SU-DHL-6 (cell line): Measurements from ENCODE around the gene DHX35.

Source experiments
- H2AFZ ChIP-seq: fragments of 200-600 bp; sonication (generic); 2 replicates; pipeline ENCODE4 v1.6.1; 2014; ENCODE audit warnings: low read depth, mild to moderate bottlenecking, moderate library complexity, mixed read lengths, antibody characterized with exemption, low read length; ENCODE audit not compliant: severe bottlenecking
- H3F3A ChIP-seq: fragments of 200-600 bp; shearing (Covaris generic); 2 replicates; pipeline ENCODE4 v1.6.0; 2016; ENCODE audit warnings: antibody characterized with exemption, mild to moderate bottlenecking; ENCODE audit not compliant: insufficient read depth
- H3K27ac ChIP-seq: fragments of 200-600 bp; sonication (generic); 2 replicates; pipeline ENCODE4 v1.5.1; 2016; ENCODE audit warnings: low read depth, mild to moderate bottlenecking, low read length, moderate library complexity, mixed read lengths
- H3K27me3 ChIP-seq: fragments of 200-600 bp; sonication (generic), shearing (Covaris generic); 2 replicates; pipeline ENCODE4 v1.6.0; 2014; ENCODE audit warnings: mild to moderate bottlenecking, low read length
- H3K36me3 ChIP-seq: fragments of 200-600 bp; sonication (generic); 2 replicates; pipeline ENCODE4 v1.6.1; 2014; ENCODE audit warnings: mild to moderate bottlenecking, low read length, mixed read lengths
- H3K4me2 ChIP-seq: fragments of 300-600, 200-600 bp; shearing (Covaris generic), sonication (generic); 2 replicates; pipeline ENCODE4 v1.6.0; 2014; ENCODE audit warnings: low read length, low read depth, mild to moderate bottlenecking; ENCODE audit not compliant: poor library complexity, severe bottlenecking
- H3K4me3 ChIP-seq: fragments of 200-600 bp; sonication (generic); 2 replicates; pipeline ENCODE4 v1.5.1; 2014; ENCODE audit warnings: antibody characterized with exemption, low read length, mild to moderate bottlenecking, mixed read lengths; ENCODE audit not compliant: insufficient read depth, poor library complexity, severe bottlenecking
- H3K79me2 ChIP-seq: fragments of 200-600 bp; sonication (generic); 2 replicates; pipeline ENCODE4 v1.6.1; 2014; ENCODE audit warnings: mild to moderate bottlenecking, low read length, moderate library complexity; ENCODE audit not compliant: insufficient read depth
- H3K9ac ChIP-seq: fragments of 200-600 bp; sonication (generic); 2 replicates; pipeline ENCODE4 v1.7.0; 2014; ENCODE audit warnings: mild to moderate bottlenecking, low read length
- H3K9me2 ChIP-seq: fragments of 200-600 bp; sonication (generic); replicated peaks from 2 replicates; pipeline ENCODE4 v1.6.1; 2014; ENCODE audit warnings: low read length; ENCODE audit not compliant: insufficient read depth
- H3K9me3 ChIP-seq: fragments of 200-600 bp; sonication (generic); 2 replicates; pipeline ENCODE4 v1.6.1; 2014; ENCODE audit warnings: low read length, mixed read lengths; ENCODE audit not compliant: insufficient read depth
- H4K20me1 ChIP-seq: fragments of 200-600 bp; sonication (generic); 2 replicates; pipeline ENCODE4 v1.6.1; 2014; ENCODE audit warnings: low read depth, mild to moderate bottlenecking, antibody characterized with exemption, low read length, moderate library complexity, mixed read lengths
- EZH2phosphoT487 ChIP-seq: fragments of 200-600 bp; sonication (generic), shearing (Covaris generic); conservative IDR thresholded peaks from 2 replicates; pipeline ENCODE4 v1.6.1; 2018; ENCODE audit warnings: mild to moderate bottlenecking, antibody characterized with exemption, low read length, moderate library complexity, mixed read lengths
- TF ChIP-seq, protein P1 (sequence below): fragments of 200-600 bp; sonication (generic); IDR thresholded peaks from one replicate; pipeline ENCODE4 v1.5.1; 2017; ENCODE audit warnings: antibody characterized with exemption, mild to moderate bottlenecking, low read length, moderate library complexity; ENCODE audit not compliant: insufficient read depth, poor library complexity, severe bottlenecking

The DHX35 gene

GRCh38 chr20:38932457-38933120 lies 29.6 kb upstream of the DHX35 start:
- Histone ChIP-seq H3K27me3 (no peaks in the 10 kb centered on the region), H3K4me2 (peak overlapping the region; percentile 40), H4K20me1 (no peaks in the 10 kb centered on the region; the same call in 1 of the 2 replicates), H3K4me3 (no peak overlapping the region), H3K9ac (0 out of 2 replicates have a peak overlapping the region, but pooled peaks have one; percentile 12), H3K27ac (peak overlapping the region; percentile 10; the same call in 1 of the 2 replicates), H3K9me3 (no peaks in the 10 kb centered on the region), H3K36me3 (peaks cover 7% of the 10 kb centered on the region; the same call in 1 of the 2 replicates), H2AFZ (no peak overlapping the region), H3K9me2 (no peaks in the 10 kb centered on the region), H3F3A (no peaks in the 10 kb centered on the region; the same call in 1 of the 2 replicates), H3K79me2 (peaks cover 100% of the 10 kb centered on the region)
- TF ChIP-seq, protein P1, sequence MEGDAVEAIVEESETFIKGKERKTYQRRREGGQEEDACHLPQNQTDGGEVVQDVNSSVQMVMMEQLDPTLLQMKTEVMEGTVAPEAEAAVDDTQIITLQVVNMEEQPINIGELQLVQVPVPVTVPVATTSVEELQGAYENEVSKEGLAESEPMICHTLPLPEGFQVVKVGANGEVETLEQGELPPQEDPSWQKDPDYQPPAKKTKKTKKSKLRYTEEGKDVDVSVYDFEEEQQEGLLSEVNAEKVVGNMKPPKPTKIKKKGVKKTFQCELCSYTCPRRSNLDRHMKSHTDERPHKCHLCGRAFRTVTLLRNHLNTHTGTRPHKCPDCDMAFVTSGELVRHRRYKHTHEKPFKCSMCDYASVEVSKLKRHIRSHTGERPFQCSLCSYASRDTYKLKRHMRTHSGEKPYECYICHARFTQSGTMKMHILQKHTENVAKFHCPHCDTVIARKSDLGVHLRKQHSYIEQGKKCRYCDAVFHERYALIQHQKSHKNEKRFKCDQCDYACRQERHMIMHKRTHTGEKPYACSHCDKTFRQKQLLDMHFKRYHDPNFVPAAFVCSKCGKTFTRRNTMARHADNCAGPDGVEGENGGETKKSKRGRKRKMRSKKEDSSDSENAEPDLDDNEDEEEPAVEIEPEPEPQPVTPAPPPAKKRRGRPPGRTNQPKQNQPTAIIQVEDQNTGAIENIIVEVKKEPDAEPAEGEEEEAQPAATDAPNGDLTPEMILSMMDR: no peak

- Histone ChIP-seq H3K9ac (no peak overlapping the region), H3K79me2 (peaks cover 100% of the 10 kb centered on the region), H3F3A (no peaks in the 10 kb centered on the region; the same call in 1 of the 2 replicates), H3K4me2 (no peak overlapping the region), H3K27me3 (no peaks in the 10 kb centered on the region), H3K36me3 (peaks cover 10% of the 10 kb centered on the region; the same call in 1 of the 2 replicates), H3K4me3 (no peak overlapping the region), H2AFZ (no peak overlapping the region), H3K9me3 (no peaks in the 10 kb centered on the region), H3K9me2 (no peaks in the 10 kb centered on the region), H3K27ac (no peak overlapping the region), H4K20me1 (peaks cover 9% of the 10 kb centered on the region; the same call in 1 of the 2 replicates)
- TF ChIP-seq, protein P1: no peak
- no peak for TF ChIP-seq EZH2phosphoT487
Observed at GRCh38 chr20:38934530-38934929, 27.6 kb upstream of the DHX35 start.

DNA sequence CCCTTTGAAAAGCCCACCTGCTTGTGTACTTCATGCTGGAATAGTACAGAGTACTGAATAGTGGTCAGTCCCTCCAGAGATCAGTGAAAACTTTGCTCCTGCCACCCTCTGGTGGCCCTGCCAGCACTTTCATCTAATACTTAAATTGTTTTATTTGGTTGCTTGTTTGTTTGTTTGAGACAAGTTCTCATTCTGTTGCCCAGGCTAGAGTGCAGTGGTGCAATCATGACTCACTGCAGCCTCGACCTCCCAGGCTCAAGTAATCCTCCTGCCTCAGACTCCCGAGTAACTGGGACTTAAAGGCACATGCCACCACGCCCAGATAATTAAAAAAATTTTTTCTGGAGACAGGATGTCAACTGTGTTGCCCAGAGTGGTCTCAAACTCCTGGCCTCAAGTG lies 26.9 kb upstream of the DHX35 start:
- no peaks in the 10 kb centered on the region for H3K27me3 ChIP-seq
- no peak overlapping the region for H2AFZ ChIP-seq
- H3K36me3 ChIP-seq: peaks cover 10% of the 10 kb centered on the region; the same call in 1 of the 2 replicates
- H3K9me2 ChIP-seq: no peaks in the 10 kb centered on the region
- peaks cover 100% of the 10 kb centered on the region for H3K79me2 ChIP-seq
- peaks cover 9% of the 10 kb centered on the region; the same call in 1 of the 2 replicates for H4K20me1 ChIP-seq
- H3K4me3 ChIP-seq: no peak overlapping the region
- H3K4me2 ChIP-seq: no peak overlapping the region
- H3K9me3 ChIP-seq: no peaks in the 10 kb centered on the region
- no peak overlapping the region for H3K9ac ChIP-seq
- TF ChIP-seq, protein P1: no peak
- TF ChIP-seq EZH2phosphoT487: no peak
- no peaks in the 10 kb centered on the region; the same call in 1 of the 2 replicates for H3F3A ChIP-seq
- H3K27ac ChIP-seq: no peak overlapping the region
